GM23248 (cell line): ENCODE data around the gene CDX2. TPM values are rescaled to one million over a fixed set of nuclear protein-coding genes. Genes with fewer than 3 reads are reported as not detected.

Experiments
- DNase-seq: peaks from one replicate; pipeline ENCODE4 v3.0.0-alpha.2; 2015
- H2AFZ ChIP-seq: fragments of 200-600 bp; sonication (generic); 2 replicates; pipeline ENCODE4 v1.6.1; 2016; ENCODE audit warnings: antibody characterized with exemption
- H3F3A ChIP-seq: fragments of 200-600 bp; sonication (generic); 2 replicates; pipeline ENCODE4 v1.6.1; 2016; ENCODE audit warnings: mild to moderate bottlenecking, antibody characterized with exemption, mixed run types; ENCODE audit not compliant: insufficient read depth
- H3K27ac ChIP-seq: fragments of 200-600 bp; sonication (generic); 2 replicates; pipeline ENCODE4 v1.5.1; 2016; ENCODE audit warnings: mild to moderate bottlenecking
- H3K27me3 ChIP-seq: fragments of 200-600 bp; sonication (generic); replicated peaks from 2 replicates; pipeline ENCODE4 v1.6.1; 2016; ENCODE audit warnings: mild to moderate bottlenecking; ENCODE audit not compliant: insufficient read depth
- H3K36me3 ChIP-seq: fragments of 200-600 bp; sonication (generic); 2 replicates; pipeline ENCODE4 v1.6.1; 2016; ENCODE audit warnings: low read depth, mild to moderate bottlenecking
- H3K4me1 ChIP-seq: fragments of 200-600 bp; sonication (generic); 2 replicates; pipeline ENCODE4 v1.6.1; 2016; ENCODE audit warnings: mild to moderate bottlenecking; ENCODE audit not compliant: insufficient read depth
- H3K4me2 ChIP-seq: fragments of 200-600 bp; sonication (generic); one replicate; pipeline ENCODE4 v1.6.1; 2016; ENCODE audit warnings: mild to moderate bottlenecking; ENCODE audit not compliant: unreplicated experiment
- H3K4me3 ChIP-seq: fragments of 200-600 bp; sonication (generic); 2 replicates; pipeline ENCODE4 v1.5.1; 2016; ENCODE audit warnings: mild to moderate bottlenecking
- H3K79me2 ChIP-seq: fragments of 200-600 bp; sonication (generic); 2 replicates; pipeline ENCODE4 v1.6.1; 2016; ENCODE audit warnings: mild to moderate bottlenecking; ENCODE audit not compliant: insufficient read depth
- H3K9ac ChIP-seq: fragments of 200-600 bp; sonication (generic); 2 replicates; pipeline ENCODE4 v1.6.1; 2016; ENCODE audit warnings: mild to moderate bottlenecking
- H3K9me2 ChIP-seq: fragments of 200-600 bp; sonication (generic); 2 replicates; pipeline ENCODE4 v1.6.1; 2016; ENCODE audit warnings: mixed run types, mild to moderate bottlenecking, moderate library complexity; ENCODE audit not compliant: insufficient read depth
- H3K9me3 ChIP-seq: fragments of 200-600 bp; sonication (generic); one replicate; pipeline ENCODE4 v1.6.1; 2017; ENCODE audit warnings: low read depth
- H4K20me1 ChIP-seq: fragments of 200-600 bp; sonication (generic); 2 replicates; pipeline ENCODE4 v1.6.0; 2016; ENCODE audit not compliant: insufficient read depth
- EZH2 ChIP-seq: fragments of 200-600 bp; sonication (generic); IDR thresholded peaks from 2 replicates; pipeline ENCODE4 v1.6.1; 2018; ENCODE audit warnings: antibody characterized with exemption, mild to moderate bottlenecking; ENCODE audit not compliant: insufficient read depth, poor library complexity, severe bottlenecking
- EZH2phosphoT487 ChIP-seq: fragments of 200-600 bp; sonication (generic); IDR thresholded peaks from 2 replicates; pipeline ENCODE4 v1.6.1; 2018; ENCODE audit warnings: antibody characterized with exemption, moderate library complexity, mild to moderate bottlenecking, low read depth; ENCODE audit not compliant: insufficient read depth
- WGBS, 2 experiments: methylation state at CpG; one replicate each; pipeline ENCODE4 v1.1.6; 2015 to 2017; ENCODE audit warnings: low lambda C conversion rate in 2 of 2, low coverage in 1 of 2; ENCODE audit errors: missing lambda C conversion rate in 2 of 2; 5-methylcytosine and 5-hydroxymethylcytosine counted together
- in situ Hi-C: fragments of 300-500 bp; cut with MboI; formaldehyde crosslinking; loops from 2 replicates; pipeline ENCODE4 v1.15.0; 2020
- polyA plus RNA-seq: library from polyadenylated mRNA; unstranded; fragments of >200 nt; fragmentation: Nextera tagmentation; extraction: Ambion mirVana; gene quantifications from 2 replicates; pipeline ENCODE4 v1.2.1, GENCODE V29; 2016
- total RNA-seq: library from RNA; depleted of rRNA; stranded (reverse); fragments of >200 nt; shearing (Covaris generic); gene quantifications from 2 replicates; pipeline ENCODE4 v1.2.3, GENCODE V29; 2014

Gene CDX2
- total and polyA plus RNA-seq, 2 experiments from 2014 or later, result not detected

DNA sequence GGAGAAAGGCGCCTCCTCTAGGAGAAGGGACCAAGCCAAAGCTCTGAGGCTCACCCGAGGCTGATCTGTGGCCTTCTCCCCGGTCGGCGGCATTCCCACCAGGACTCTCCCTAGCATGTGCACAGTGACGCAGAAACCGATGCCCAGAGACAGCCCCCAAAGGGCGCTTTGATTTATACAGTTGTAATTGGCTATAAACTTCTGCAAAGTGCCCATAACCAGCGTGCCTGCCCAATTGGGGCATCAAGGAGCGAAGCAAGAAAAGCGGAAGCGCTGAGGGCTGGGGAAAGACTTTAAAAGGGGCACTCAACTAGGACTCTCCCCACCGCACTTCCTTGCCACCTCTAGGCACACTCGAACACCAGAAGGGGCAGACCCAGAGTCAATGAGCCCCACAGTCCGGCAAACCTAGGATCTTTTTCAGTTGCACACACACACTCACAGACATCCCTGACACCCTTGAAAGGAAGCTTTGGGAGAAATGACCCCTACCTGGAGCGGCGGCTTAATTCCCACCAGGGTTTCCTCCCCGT lies 1.8 kb downstream of the CDX2 start:
- no peak overlapping the region for H3K27ac ChIP-seq
- DNase-seq, result no peak
- H3K79me2 ChIP-seq, result no peaks in the 10 kb centered on the region
- H3K4me3 ChIP-seq, result no peak overlapping the region
- H4K20me1 ChIP-seq, result no peaks in the 10 kb centered on the region
- TF ChIP-seq EZH2phosphoT487 (no peak), EZH2 (peak; percentile 76)
- in situ Hi-C loops, result no loop called here
- no peaks in the 10 kb centered on the region for H3F3A ChIP-seq
- no peak overlapping the region for H3K4me2 ChIP-seq
- no peaks in the 10 kb centered on the region for H3K9me3 ChIP-seq
- H3K27me3 ChIP-seq, result peaks cover 95% of the 10 kb centered on the region
- WGBS, 2 experiments, result 3 to 7% methylated on average over 18 of the region's 18 CpGs
- H3K4me1 ChIP-seq, result no peaks in the 10 kb centered on the region
- H3K36me3 ChIP-seq, result no peaks in the 10 kb centered on the region
- no peak overlapping the region for H2AFZ ChIP-seq
- no peaks in the 10 kb centered on the region for H3K9me2 ChIP-seq
- H3K9ac ChIP-seq, result no peak overlapping the region

- Histone ChIP-seq H3K79me2 (no peaks in the 10 kb centered on the region), H3K9ac (no peak overlapping the region), H4K20me1 (no peaks in the 10 kb centered on the region), H3F3A (no peaks in the 10 kb centered on the region), H3K27me3 (peaks cover 95% of the 10 kb centered on the region), H2AFZ (no peak overlapping the region), H3K4me2 (no peak overlapping the region), H3K4me1 (no peaks in the 10 kb centered on the region), H3K4me3 (no peak overlapping the region), H3K27ac (no peak overlapping the region), H3K9me3 (no peaks in the 10 kb centered on the region), H3K36me3 (no peaks in the 10 kb centered on the region), H3K9me2 (no peaks in the 10 kb centered on the region)
- TF ChIP-seq EZH2, result no peak
- TF ChIP-seq EZH2phosphoT487, result no peak
- WGBS, 2 experiments, result 3 to 8% methylated on average over 19 to 34 of the region's 38 CpGs
- DNase-seq, result no peak
- in situ Hi-C loops, result no loop called here
These were observed 2.4 kb downstream of the CDX2 start for GRCh38 chr13:27966641-27967202.

DNA sequence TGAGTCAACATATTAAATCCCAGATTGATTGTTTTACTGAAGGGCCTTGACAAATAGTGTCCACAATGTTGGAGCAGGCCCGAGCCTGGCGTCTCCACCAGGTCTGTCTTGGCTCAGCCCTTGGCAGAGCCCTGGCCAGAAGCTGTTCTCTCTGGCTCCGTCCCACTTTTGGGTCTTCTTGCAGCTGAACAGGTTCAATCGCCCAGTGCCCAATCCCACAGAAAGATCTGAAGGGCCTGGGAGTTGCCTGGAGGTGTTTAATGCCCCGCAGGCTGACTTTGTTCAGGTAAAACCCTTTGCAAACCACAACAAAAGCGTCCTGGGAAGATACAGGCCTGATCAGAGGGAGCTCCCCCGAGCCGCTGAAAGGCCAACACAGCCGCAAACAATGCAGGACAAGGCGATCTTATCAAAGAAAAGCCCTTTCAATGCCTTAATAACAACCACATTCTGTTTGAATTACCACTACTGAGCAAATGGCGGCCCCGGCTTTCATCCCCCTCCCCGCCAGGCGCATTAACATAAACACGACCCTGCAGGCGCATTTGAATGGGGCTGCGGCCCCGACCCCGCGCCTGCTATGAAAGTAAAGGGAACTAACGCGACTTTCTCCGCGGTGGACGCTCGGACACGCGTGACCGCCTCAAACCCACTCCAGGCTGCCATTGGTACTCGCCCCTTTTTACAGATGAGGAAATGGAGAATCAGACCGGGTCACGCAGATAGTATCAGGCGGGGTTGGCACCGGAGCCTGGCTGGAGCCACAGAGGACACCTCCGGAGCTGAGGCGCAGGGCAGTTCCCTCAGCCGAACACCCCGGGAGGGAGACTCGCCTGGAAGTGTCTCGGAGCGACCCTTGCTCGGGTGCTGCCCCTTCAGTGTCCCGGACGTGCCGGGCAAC lies 3.1 kb downstream of the CDX2 start:
- no peak overlapping the region for H3K4me2 ChIP-seq
- 8 to 9% methylated on average over 45 of the region's 45 CpGs for WGBS, 2 experiments

DNA sequence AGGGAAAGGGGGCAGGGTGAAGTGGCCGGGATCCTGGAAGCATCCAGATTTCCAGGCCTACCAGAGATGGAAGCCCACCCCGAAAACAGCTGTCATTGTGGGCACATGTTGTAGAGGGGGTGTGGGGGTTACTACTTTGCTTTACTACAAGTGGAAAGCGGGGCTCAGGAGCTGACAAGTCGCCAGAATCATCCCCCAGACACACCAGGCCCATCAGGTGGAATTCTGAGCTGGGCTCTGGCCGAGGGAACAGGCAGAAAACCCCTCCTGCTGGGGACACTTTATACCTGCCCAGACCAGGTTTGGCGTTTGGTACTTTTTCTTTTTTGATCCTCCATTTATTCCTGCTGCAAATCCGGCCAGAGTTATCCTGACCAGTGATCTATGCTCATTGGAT lies 3.8 kb downstream of the CDX2 start:
- no peak overlapping the region for H2AFZ ChIP-seq
- no peak overlapping the region for H3K4me3 ChIP-seq
- no peaks in the 10 kb centered on the region for H3K9me2 ChIP-seq
- no peak overlapping the region for H3K4me2 ChIP-seq
- H3K36me3 ChIP-seq, result no peaks in the 10 kb centered on the region
- WGBS, 2 experiments, result 22 to 32% methylated on average over 7 of the region's 7 CpGs
- H3F3A ChIP-seq, result no peaks in the 10 kb centered on the region
- in situ Hi-C loops, result no loop called here
- H3K27ac ChIP-seq, result no peak overlapping the region
- DNase-seq, result no peak
- TF ChIP-seq EZH2phosphoT487, result no peak
- no peak for TF ChIP-seq EZH2
- H3K27me3 ChIP-seq, result peaks cover 95% of the 10 kb centered on the region
- H3K79me2 ChIP-seq, result no peaks in the 10 kb centered on the region
- no peak overlapping the region for H3K9ac ChIP-seq
- H4K20me1 ChIP-seq, result no peaks in the 10 kb centered on the region
- peaks cover 8% of the 10 kb centered on the region; the same call in 1 of the 2 replicates for H3K4me1 ChIP-seq
- no peaks in the 10 kb centered on the region for H3K9me3 ChIP-seq

More for the DNA sequence above, 3.1 kb downstream of the CDX2 start:
- H3K27ac ChIP-seq, result no peak overlapping the region
- TF ChIP-seq EZH2, result peak; percentile 86
- TF ChIP-seq EZH2phosphoT487, result peak; percentile 57; the same call in 1 of the 2 replicates
- no peak overlapping the region for H2AFZ ChIP-seq
- in situ Hi-C loops, result no loop called here
- no peaks in the 10 kb centered on the region for H3K79me2 ChIP-seq
- no peak for DNase-seq
- peaks cover 95% of the 10 kb centered on the region for H3K27me3 ChIP-seq
- no peaks in the 10 kb centered on the region for H4K20me1 ChIP-seq
- no peak overlapping the region for H3K4me3 ChIP-seq
- H3K9me3 ChIP-seq, result no peaks in the 10 kb centered on the region
- peaks cover 1% of the 10 kb centered on the region; the same call in 1 of the 2 replicates for H3K4me1 ChIP-seq
- H3F3A ChIP-seq, result no peaks in the 10 kb centered on the region
- no peaks in the 10 kb centered on the region for H3K9me2 ChIP-seq
- no peak overlapping the region for H3K9ac ChIP-seq
- no peaks in the 10 kb centered on the region for H3K36me3 ChIP-seq
